DMS79 treated with DMSO at 0.1 percent for 48 hours (cell line): Measurements from ENCODE around the gene MTCP1.

Experiments used
- DNase-seq: peaks from one replicate; lab custom pipeline; 2025; lab: John Stamatoyannopoulos, UW

The MTCP1 gene

DNA sequence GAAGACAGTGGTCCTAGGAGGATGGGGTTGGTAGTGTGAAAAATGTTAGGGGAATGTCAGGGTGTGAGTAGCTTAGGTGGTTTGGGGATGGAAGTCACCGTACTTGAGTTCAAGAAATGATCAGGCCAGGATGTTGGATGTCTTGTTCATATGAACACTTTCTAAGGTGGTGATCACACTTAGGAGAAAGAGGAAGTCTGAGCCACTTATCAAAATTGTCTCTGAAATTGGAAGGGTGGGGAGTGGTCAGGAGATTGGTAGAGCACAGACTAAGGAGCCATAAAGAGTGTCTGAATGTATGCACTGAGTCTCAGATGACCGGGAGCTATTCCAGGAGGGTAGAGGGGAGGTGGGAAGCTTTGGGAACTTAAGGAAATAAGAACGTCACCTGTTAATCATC lies 17.3 kb downstream of the MTCP1 start:
- no peak for DNase-seq

DNA sequence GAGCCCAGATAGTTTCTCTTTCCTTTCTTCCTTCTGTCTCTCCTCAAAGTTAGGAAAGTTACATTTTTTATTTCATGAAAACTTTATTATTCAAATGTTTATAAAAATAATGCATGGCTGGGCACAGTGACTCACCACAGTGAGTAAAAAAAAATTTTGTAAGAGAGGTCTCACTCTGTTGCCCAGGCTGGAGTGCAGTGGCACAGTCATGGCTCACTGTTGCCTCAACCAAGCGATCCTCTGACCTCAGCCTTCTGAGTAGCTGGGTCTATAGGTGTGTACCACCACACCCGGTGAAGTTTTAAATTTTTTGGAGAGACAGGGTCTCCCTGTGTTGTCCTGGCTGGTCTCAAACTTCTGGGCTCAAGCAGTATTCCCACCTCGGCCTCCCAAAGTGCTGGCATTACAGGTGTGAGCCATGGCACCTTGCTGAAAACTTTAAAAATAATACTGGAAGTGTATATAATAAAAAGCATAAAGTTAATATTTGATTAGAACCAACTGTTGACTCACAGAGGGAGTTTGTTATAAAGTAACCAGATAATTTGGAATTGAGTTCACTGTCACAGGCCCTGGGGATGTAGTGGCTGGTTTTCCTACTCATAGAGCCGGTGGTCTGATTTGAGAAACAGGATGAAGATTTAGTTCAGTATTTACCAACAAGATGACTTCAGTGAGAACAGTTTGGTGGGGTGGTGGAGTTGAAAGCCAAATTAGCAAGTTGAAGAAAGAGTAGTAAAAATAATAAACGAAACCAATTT lies 18.0 kb downstream of the MTCP1 start:
- DNase-seq: no peak

DNA sequence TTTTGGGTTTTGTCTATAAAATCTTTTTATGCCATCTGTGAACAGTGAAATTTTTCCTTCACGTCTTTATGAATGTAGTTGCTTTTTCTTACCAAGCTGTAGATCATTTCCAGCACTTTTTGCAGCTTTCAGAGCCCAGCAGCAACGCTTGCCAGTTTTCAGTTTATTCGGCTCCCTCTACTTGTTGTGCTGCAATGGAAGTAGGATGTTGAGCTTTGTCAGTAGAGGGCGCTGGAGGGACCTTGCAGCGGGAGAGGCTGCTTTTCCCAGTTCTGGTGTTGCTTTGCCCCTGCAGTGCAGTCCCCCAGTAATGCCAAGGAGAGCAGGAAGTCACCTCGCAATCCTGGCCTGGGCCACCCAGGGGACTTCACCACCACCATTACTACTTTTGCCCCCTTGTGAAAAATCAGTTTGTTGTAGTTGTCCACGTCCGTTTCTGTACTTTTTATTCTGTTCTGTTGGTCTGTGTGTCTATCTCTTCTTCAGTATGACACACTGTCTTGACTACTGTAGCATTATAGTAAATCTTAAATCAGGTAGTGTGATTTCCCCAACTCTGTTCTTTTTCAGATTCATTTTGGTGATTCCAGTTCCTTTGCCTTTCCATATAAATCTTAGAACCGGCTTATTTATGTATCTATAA lies 21.8 kb downstream of the MTCP1 start:
- no peak for DNase-seq

DNA sequence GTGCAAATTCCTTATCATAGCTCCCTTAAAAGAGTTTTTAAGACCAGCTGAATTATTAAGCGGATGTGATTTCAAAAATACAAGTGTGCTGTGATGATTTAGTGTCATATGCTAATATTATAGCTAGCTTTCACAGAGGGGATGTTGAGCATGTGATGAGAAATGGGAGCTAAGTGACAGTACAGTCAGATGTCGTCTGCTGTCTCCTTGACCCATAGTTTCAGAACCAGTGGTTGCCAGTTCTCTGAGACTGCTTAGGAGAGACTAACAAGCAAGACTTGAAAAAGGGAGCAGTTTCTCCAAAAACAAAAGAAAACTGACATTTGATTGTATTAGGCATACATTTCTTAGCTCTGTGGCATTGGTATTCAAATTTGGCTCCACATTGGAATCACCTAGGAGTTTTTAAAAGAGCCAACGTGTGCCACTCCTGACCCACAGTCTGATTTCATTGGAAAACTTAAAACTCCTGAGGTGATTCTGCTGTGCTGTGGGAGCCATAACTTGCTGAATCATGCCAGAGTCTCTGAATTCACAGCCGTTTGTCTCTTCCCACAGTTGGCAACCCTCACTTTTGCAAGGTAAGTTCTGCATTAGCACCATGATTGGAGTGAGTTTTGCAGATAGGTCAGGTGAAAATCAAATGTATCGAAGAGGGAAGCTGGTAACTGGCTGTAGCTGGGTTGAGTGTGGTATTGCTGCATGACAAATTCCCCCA lies 24.0 kb downstream of the MTCP1 start:
- no peak for DNase-seq

DNA sequence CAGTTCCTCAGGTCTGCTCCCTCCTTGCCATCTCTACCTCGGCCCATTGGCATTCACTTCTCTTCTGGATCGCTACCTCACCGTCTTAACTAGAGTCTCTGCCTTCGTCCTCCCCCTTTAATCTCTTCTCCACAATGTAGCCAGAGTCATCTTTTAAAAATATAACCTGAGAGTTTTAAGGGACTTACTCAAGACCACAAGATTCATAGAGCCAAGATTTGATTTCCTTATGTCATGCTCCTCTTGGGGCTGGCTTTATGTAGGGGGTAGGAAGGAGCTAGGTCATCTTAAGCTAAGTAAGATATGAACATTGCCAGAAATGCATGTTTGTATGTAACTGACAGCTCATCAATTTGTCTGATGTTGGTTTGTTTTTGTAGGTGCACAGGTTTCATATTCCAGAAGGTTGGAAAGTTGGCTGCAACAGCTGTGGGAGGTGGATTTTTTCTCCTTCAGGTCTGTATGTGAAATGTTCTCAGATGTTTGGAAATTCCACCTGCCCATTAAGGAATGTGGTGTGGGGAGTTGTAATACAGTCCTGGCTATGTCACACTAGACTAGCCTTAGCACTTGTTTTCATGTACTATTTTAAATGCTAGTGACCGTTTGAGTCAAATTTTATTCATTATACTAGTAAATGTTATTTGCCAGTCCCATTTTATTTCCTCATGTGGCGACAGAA lies 24.7 kb downstream of the MTCP1 start:
- no peak for DNase-seq

DNA sequence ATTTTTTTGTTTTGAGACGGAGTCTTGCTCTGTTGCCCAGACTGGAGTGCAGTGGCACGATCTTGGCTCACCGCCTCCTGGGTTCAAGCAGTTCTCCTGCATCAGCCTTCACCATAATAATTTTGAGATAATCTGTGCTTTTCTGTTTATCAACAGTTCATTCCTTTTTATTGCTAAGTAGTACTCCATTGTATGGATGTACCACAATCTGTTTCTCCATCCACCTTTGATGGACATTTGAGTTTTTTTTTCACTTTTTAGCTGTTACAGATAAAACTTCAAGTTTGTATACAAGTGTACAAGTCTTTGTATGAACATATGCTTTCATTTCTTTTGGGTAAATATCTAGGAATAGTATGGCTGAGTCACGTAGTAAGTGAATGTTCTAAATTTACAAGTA lies 35.2 kb downstream of the MTCP1 start:
- DNase-seq: no peak

DNA sequence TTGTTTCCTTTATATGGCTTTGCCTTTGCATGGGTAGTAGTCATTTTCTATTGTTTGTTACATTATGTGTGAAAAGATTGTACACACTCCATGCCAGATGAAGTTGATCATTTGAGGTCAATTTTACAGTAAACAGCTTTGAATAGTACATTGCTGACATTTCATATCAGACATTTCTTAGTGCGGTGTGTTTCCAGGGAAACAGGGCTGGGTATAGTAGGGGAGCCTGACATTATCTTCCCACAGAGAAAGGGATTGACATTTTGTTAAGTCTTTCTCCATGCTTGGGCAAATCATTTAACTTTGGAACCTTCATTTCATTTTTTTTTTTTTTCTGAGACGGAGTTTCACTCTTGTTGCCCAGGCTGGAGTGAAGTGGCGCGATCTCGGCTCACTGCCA lies 39.3 kb downstream of the MTCP1 start:
- no peak for DNase-seq

DNA sequence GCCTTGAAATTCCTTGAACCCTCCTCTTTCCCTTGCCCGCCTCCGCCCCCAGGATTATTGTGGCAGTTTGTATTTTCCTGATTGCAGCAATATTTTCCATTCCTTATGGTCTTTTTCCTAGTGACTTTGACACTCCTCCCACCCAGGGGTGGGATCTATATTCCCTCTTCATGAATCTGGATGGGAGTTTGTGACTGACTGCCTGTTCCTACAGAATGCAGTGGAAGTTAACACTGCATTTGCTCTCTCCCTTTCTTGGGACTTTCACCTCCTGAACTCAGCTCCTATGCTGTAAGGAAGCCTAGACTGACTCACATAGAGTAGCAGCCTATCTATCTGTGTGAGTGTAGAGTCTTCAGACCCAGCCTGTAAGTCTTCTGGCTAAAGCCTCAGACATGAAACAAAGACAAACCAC lies 42.1 kb downstream of the MTCP1 start:
- DNase-seq: no peak

DNA sequence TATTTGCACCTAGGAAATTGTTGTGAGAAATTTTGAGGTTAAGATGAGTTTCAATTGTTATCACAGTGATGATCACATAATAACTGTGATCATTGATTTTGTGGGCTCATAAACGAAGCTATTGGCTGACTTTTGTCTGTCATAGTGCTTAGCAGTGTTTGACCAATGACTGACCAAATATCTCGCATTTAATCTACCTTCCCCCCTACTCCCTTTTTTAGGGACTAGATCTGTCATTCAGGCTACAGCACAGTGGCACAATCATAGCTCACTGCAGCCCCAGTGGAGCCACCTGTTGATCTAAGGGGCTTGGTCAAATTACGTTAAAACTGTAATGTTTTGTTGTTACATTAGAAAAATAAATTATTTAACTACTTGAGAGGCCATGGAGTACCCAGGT lies 42.8 kb downstream of the MTCP1 start:
- DNase-seq: peak; percentile 5

DNA sequence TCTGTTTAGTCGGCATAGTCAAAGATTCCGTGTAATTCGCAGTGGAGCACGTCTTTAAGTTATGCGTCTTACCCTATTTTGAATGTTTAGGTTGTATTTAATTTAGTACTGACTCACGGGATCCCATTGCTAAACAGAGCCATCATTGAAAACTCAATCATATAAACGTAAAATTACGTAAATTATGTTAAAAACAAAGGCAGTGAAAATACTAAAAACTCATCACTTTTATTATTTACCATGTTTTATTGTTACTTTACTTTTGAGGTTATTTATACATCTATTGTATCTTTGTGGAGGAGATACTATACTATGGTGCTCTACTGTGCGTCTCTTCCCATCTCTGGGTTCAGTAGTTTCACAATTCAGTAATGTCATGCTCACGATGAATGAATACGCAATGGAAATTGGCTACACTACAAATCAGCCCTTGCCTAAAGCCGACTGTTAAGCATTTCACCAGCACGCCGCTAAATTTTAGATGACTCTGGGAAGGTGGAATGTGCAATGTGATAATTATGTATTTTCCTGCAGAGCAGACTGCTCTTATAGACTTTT lies 43.3 kb downstream of the MTCP1 start:
- peak; percentile 18 for DNase-seq

DNA sequence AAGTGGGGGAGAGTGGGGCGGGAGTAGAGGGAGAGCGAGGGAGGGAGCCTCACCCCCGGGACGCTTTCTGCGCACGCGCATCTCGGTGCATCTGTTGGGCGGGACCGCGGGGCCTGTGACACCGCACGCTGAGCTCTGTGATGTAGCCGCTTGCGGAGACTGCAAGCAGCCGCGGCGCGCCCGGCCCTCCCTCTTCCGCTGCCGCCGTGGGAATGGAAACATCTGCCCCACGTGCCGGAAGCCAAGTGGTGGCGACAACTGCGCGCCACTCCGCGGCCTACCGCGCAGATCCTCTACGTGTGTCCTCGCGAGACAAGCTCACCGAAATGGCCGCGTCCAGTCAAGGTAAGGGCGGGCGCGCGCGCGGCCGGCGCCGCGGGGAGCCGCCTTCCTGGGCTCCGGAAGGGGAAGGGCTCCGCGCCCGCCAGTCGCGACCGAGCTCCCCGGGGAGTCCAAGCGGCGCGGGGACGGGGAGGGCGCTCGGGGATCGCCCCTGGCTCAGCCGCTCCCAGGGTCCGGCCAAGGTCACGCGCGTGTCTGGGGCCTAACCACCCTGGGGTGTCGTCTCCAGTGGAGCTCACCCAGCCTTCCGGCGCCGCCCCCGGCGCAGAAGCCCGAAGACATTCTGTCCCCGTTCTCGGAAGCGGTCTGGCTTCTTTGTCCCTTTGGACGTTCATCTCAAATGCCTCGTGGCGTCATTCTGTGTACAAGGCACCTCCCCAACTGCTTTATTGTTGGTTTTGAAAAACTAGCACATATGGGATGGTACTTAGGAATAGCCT lies 44.0 kb downstream of the MTCP1 start, which contains the start of gene FUNDC2:
FUNDC2 (plus strand) TSS at position 118 of the 782 bp plus-strand sequence; CDS start at position 213, 95 bp downstream.
- DNase-seq: peak; percentile 63

DNA sequence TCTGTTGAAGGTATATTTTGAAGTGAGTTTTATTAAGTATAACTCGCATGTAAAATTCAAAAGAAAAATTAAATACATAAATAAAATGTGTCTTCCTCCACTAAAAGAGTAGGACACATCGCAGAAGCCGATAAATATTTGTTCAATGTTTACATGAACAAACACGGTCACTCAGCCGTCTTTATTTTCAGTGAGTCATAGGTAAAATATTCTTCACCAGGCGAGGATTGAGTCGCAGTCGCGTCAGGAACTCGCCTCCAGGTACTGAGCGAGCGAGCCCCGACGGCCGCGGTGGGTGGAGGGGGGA lies 44.6 kb downstream of the MTCP1 start:
- DNase-seq: no peak

DNA sequence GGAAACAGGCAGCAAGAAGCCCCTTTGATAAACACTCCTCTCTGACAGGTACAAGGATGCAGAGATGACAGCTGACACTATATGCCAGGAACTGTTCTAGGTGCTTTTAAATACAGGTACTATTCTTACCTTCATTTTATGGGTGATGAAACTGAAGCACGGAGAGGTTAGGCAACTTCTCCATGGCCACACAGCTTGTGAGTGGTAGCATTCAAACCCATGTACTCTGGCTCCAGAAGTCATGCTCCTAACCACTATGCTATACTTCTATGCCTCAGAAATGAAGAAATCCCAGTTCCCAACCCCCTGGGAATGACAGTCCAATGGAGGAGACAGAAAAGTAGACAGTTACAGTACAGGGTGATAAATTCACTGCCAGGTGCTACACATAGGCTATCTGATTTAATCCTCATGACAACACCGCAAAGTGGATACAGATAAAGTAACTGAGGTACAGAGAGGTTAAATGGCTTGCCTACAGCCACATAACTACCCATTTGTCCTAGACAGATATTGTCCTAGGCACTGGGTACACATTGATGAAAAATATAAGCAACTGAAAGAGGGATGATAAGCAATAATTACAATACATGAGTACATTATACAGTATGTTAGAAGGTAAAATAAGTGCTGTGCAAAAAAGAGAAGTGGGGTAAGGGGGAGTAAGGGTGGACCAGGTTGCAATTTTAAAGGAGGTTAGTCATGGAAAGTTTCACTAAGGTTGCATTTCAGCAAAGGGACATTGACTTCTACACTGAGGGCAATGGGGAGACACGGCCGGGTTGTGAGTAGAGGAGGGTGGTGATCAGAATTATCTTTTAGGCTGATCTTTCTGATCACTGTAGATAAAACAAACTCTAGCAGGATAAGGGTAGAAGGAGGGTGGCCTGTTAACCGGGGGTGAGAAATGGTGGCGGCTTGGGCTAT lies 46.8 kb downstream of the MTCP1 start:
- no peak for DNase-seq

DNA sequence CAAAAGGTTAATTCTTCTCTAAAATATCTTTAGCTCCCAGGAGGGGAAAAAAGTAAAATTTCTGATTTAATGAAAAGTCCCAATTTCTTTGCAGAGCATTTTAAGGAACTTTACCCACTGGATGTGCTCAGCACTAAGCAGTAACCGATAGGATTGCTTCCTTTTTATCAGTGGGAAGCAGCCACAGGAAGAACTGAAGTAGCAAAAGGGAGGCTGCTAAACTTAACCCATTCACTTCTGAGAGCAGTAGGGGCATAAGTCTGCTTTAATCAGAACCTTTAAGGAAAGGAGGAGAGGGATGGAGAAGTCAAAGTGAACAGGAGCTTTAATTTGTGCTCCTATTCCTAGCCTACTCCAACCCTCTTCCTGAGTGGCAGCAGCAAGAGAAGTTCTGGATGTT lies 48.4 kb downstream of the MTCP1 start, which contains the start of gene F8:
F8 (minus strand) TSS at position 139 of the 400 bp plus-strand sequence. CDS start 171 bp downstream, outside the sequence.
- no peak for DNase-seq

DNA sequence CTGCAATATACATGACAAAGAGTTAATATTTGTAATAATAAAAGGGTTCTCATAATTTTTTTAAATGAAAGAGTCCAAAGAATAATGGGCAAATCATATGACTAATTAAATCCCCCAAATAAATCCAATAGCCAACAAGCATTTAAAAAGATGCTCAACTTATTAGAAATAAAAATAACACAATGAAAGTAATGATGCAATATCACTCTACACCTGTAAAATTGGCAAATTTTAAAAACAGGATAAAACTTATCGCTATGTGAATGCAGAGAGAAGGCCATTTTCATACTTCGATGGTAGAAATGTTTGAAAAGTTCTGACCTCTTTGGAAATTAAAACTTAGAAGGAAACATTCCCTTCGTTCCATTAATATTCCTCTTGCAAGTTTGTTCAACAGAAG lies 50.3 kb downstream of the MTCP1 start:
- no peak for DNase-seq
